Left lobe of liver (tissue), 2 donors: ENCODE data around the gene TM9SF4. TPM values are rescaled to one million over a fixed set of nuclear protein-coding genes. Genes with fewer than 3 reads are reported as not detected.
A peak's percentile ranks its signal among the peaks of the same experiment; 100 is the strongest.

Source experiments
- ATAC-seq: fragments of 200-7000 bp; cut with Tn5 transposase; one replicate; pipeline ENCODE4 v1.9.1; 2020; ENCODE audit warnings: mild to moderate bottlenecking, moderate library complexity
- DNase-seq: peaks from one replicate; pipeline ENCODE4 v3.0.0-alpha.2; 2020; ENCODE audit warnings: low spot score
- total RNA-seq: library from RNA; stranded (reverse); gene quantifications from one replicate; pipeline ENCODE4 v1.2.1, GENCODE V29; 2021
- donor health status: DM: no; HTN: no; CAD: no; lungs with moderate emphysema.
- donor health status: DM: no; HTN: yes; CAD: no.

Gene TM9SF4
- total RNA-seq, 1 donor from 2014 or later = 25.3 TPM

- ATAC-seq = no peak
- no peak for DNase-seq
These were observed 17.4 kb downstream of the TM9SF4 start for GRCh38 chr20:32126919-32127318.

DNA sequence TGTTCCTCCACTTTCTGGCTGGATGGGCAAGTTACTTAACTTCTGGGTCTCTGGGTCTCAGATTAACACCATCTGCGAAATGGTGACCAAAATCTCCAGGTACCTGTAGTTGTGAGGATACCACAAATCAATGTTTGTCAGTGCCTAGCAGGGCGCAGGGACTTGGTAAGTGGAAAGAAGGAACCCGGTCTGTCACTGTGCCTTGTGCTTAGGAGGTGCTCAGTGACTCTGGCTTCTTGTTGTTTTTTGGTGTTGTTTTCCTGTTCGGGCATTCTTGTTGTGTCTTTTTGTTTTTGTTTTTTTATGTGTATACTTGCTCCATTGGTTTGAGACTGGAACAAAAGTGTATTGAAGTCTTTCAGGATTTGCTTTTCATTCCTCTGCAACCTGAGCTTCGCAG, 17.8 kb downstream of the TM9SF4 start:
- DNase-seq (no peak), ATAC-seq (no peak)

DNA sequence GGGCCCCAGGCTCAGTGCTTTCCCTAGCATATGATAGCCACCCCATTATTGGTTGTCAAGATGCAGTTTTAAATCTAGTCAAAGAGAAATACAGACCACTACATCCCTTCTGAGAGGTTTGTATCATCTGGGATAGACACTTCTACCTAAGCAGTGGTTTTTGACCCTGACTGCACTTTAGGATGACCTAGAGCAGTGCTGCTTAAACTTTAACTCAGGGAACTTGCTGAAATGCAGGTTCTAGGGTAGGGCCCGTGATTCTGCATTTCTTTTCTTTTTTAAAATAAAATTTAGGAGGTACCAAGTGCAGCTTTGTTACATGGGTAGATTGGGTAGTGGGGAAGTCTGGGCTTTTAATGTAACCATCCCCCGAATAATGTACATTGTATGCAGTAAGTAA, 18.7 kb downstream of the TM9SF4 start:
- ATAC-seq (peak; percentile 88), DNase-seq (no peak)

GRCh38 chr20:32129863-32130262, 20.3 kb downstream of the TM9SF4 start:
- DNase-seq (no peak), ATAC-seq (no peak)

- no peak for ATAC-seq
- DNase-seq = no peak
These were observed 20.8 kb downstream of the TM9SF4 start for GRCh38 chr20:32130352-32130751.

- ATAC-seq (peak; percentile 48), DNase-seq (no peak)
These were observed 21.5 kb downstream of the TM9SF4 start for GRCh38 chr20:32130965-32131364.

DNA sequence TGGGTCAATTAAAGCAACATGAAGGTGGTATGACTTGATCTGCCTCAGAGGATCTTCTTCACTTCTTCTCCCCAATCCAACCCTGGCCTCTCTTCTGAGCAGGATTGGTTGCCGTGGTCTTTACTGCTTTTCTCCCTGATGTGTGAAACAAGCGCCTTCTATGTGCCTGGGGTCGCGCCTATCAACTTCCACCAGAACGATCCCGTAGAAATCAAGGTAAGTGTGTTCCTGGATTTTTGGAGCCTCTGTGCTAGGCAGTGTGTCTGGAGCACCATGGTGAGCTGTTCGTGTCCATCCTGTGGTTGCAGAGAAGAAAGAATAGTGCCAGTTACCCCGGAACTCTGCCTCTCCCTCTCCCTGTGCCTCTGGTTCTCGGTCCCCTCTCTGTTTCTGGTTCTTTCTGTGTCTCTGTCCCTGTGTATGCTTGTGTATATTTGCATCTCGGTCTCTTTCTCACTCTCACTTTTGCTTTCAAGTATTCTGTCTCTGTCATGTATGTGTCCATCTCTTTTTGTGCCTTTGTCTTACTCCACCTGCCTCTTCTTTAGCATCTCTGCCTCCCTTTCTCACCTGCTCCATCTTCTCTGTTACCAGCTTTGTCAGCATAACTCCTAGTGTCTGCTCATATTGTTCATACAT, 23.5 kb downstream of the TM9SF4 start:
- ATAC-seq (no peak), DNase-seq (no peak)

- DNase-seq = no peak
- no peak for ATAC-seq
These were observed 24.5 kb downstream of the TM9SF4 start for GRCh38 chr20:32134026-32134425.

GRCh38 chr20:32135983-32136515, 26.5 kb downstream of the TM9SF4 start:
- DNase-seq (no peak), ATAC-seq (no peak)

- ATAC-seq = no peak
- DNase-seq = no peak
These were observed 29.4 kb downstream of the TM9SF4 start for GRCh38 chr20:32138921-32139320.

- no peak for DNase-seq
- ATAC-seq = no peak
These were observed 30.4 kb downstream of the TM9SF4 start for GRCh38 chr20:32139947-32140346.

GRCh38 chr20:32140603-32141002, 31.1 kb downstream of the TM9SF4 start:
- DNase-seq = no peak
- ATAC-seq = no peak

GRCh38 chr20:32141465-32141980, 32.0 kb downstream of the TM9SF4 start:
- no peak for DNase-seq
- no peak for ATAC-seq

- ATAC-seq (no peak), DNase-seq (no peak)
These were observed 32.6 kb downstream of the TM9SF4 start for GRCh38 chr20:32142088-32142487.

GRCh38 chr20:32142991-32143390, 33.5 kb downstream of the TM9SF4 start:
- no peak for DNase-seq
- ATAC-seq = no peak

- no peak for DNase-seq
- ATAC-seq = no peak
These were observed 35.6 kb downstream of the TM9SF4 start for GRCh38 chr20:32144898-32145662.

DNA sequence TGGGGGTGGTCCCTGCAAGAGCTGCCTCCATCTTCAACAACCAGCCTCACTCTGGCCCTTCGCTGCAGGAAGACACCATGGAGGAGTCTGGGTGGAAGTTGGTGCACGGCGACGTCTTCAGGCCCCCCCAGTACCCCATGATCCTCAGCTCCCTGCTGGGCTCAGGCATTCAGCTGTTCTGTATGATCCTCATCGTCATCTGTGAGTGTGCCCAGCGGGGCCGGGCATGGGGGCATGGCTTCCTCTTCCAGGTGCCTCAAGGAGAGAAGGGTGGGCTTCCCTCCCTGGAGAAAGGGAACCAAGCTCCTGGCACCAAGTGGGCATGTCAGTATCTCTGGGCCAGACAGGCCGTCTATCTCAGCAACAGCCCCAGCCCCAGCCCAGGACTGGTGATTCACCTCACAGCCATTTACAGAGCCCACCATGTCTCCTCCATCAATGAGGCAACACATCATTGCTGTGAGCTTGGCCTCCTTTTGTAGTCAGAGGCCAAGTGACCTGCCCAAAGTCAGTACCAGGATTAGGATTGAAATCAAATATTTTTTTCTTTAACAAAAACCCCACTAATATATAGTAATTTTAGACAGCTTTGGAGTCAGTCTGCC, 40.2 kb downstream of the TM9SF4 start:
- DNase-seq (no peak), ATAC-seq (no peak)

DNA sequence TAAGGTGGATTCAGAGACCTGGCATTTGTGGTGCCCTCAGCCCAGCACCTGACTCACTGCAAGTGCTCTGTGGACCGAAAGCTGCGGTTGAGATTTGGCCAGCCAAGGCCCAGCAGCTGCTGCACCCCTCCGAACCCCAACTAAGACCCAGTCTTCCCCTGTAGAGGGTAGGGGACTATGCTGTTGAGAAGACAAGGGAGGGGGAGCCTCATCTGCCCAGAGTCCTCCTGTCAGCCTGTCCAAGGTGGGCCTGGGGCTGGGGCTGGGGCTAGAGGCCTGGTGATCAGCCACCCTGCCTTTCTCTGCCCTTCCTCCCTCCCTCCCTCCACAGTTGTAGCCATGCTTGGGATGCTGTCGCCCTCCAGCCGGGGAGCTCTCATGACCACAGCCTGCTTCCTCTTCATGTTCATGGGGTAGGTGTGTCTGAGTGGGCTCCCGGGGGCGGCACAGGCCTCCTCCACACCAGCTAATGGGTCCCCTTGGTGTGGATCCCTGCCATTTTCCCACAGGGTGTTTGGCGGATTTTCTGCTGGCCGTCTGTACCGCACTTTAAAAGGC, 40.9 kb downstream of the TM9SF4 start:
- ATAC-seq (no peak), DNase-seq (no peak)

GRCh38 chr20:32152421-32153155, 43.1 kb downstream of the TM9SF4 start:
- no peak for DNase-seq
- no peak for ATAC-seq

DNA sequence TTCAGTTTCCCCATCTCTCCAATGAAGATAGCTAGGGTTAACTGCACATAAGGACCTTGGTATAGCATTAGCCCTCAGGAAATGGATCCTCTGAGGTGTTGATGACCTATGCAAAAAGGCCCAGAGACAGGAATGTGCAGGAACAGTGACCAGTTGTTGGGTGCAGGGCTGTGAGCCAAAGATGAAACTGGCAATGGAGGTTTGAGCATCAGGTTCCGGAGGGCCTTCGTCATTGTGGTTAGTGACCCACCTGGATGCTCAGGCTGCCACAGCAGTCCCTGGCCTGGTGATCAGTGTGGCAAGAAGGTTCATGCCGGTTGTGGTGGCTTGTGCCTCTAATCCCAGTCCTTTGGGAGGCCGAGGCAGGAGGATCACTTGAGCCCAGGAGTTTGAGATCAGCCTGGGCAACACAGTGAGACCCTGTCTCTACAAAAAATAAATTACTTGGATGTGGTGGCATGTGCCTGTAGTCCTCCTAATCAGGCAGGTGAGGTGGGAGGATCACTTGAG, 43.7 kb downstream of the TM9SF4 start:
- DNase-seq (no peak), ATAC-seq (no peak)

- ATAC-seq = no peak
- DNase-seq = no peak
These were observed 44.3 kb downstream of the TM9SF4 start for GRCh38 chr20:32153771-32154170.
